BLaER1 treated with 17β-estradiol and CSF1 and Interleukin-3, amounts not matched to agents 10 nM and 100 nM (cell line): ENCODE measurements around the gene CD300E.

Source experiments
- H3K27ac ChIP-seq, 11 experiments: shearing (Covaris generic); formaldehyde crosslinking; 2 replicates each; pipeline ENCODE4 v1.8.1; 2022
- H3K27me3 ChIP-seq, 11 experiments: shearing (Covaris generic); formaldehyde crosslinking; 2 replicates each; pipeline ENCODE4 v1.8.1; 2022
- H3K36me3 ChIP-seq, 11 experiments: shearing (Covaris generic); formaldehyde crosslinking; 2 replicates each; pipeline ENCODE4 v1.8.1; 2022
- H3K4me1 ChIP-seq, 10 experiments: shearing (Covaris generic); formaldehyde crosslinking; 2 replicates each; pipeline ENCODE4 v1.8.1; 2022
- H3K4me2 ChIP-seq, 11 experiments: shearing (Covaris generic); formaldehyde crosslinking; 2 replicates each; pipeline ENCODE4 v1.8.1; 2022
- H3K4me3 ChIP-seq, 10 experiments: shearing (Covaris generic); formaldehyde crosslinking; 2 replicates each; pipeline ENCODE4 v1.8.1; 2022
- H3K9ac ChIP-seq, 11 experiments: shearing (Covaris generic); formaldehyde crosslinking; 2 replicates each; pipeline ENCODE4 v1.8.1; 2022
- H3K9me3 ChIP-seq, 11 experiments: shearing (Covaris generic); formaldehyde crosslinking; replicated peaks in 1 of 11; 2 replicates each; pipeline ENCODE4 v1.8.1; 2022
- H4K20me1 ChIP-seq, 11 experiments: shearing (Covaris generic); formaldehyde crosslinking; 2 replicates each; pipeline ENCODE4 v1.8.1; 2022
- Cebpa-rat ChIP-seq, 11 experiments: shearing (Covaris generic); IDR thresholded peaks; 2 replicates each; pipeline ENCODE4 v1.8.1; 2022

Gene CD300E

GRCh38 chr17:74623693-74624093, at the start of gene CD300E:
Gene CD300E (minus strand): TSS chr17:74623738. CDS start chr17:74623621, 117 bp downstream.
- H3K9me3 ChIP-seq: peaks cover 0 to 15% (median 0%) of the 10 kb centered on the region in 11 experiments; a peak in 5 of 22 replicates
- peaks cover 0 to 100% (median 36%) of the 10 kb centered on the region in 10 experiments; a peak in 14 of 20 replicates for H3K4me1 ChIP-seq
- peaks cover 0 to 32% (median 0%) of the 10 kb centered on the region in 11 experiments; a peak in 6 of 22 replicates for H4K20me1 ChIP-seq
- H3K4me3 ChIP-seq: peak within 1 kb of the TSS in 4 of 10 experiments; percentile 62 to 82 (median 68); a peak in 8 of 20 replicates
- H3K36me3 ChIP-seq: peaks cover 0 to 76% (median 0%) of the 10 kb centered on the region in 11 experiments; a peak in 8 of 22 replicates
- H3K27ac ChIP-seq: peak within 1 kb of the TSS in 6 of 11 experiments; percentile 36 to 82 (median 76); a peak in 11 of 22 replicates
- peak within 1 kb of the TSS in 7 of 11 experiments; percentile 35 to 98 (median 86); a peak in 13 of 22 replicates for H3K4me2 ChIP-seq
- H3K9ac ChIP-seq: peak within 1 kb of the TSS in 5 of 11 experiments; percentile 42 to 88 (median 76); a peak in 9 of 22 replicates
- no peaks in the 10 kb centered on the region for H3K27me3 ChIP-seq
- peak in 1 of 11 experiments; percentile 28; a peak in 3 of 22 replicates for TF ChIP-seq Cebpa-rat (IDR thresholded peaks at IDR 0.05)

- H3K27me3 ChIP-seq: peaks cover 0 to 26% (median 17%) of the 10 kb centered on the region in 11 experiments; a peak in 12 of 22 replicates
These were observed 47.7 kb upstream of the CD300E start for GRCh38 chr17:74671031-74671771.

GRCh38 chr17:74670329-74670728, 46.8 kb upstream of the CD300E start:
- Histone ChIP-seq H4K20me1 (no peaks in the 10 kb centered on the region; a peak in 1 of 22 replicates), H3K9ac (no peak overlapping the region), H3K4me1 (no peaks in the 10 kb centered on the region), H3K9me3 (peaks cover 0 to 15% (median 0%) of the 10 kb centered on the region in 11 experiments; a peak in 3 of 22 replicates), H3K4me3 (no peak overlapping the region), H3K36me3 (no peaks in the 10 kb centered on the region), H3K27ac (no peak overlapping the region), H3K4me2 (no peak overlapping the region), H3K27me3 (peaks cover 0 to 26% (median 17%) of the 10 kb centered on the region in 11 experiments; a peak in 12 of 22 replicates)
- TF ChIP-seq Cebpa-rat (IDR thresholded peaks at IDR 0.05): no peak

More at GRCh38 chr17:74671031-74671771, 47.7 kb upstream of the CD300E start:
- Histone ChIP-seq H3K9ac (no peak overlapping the region), H4K20me1 (no peaks in the 10 kb centered on the region; a peak in 1 of 22 replicates), H3K4me1 (peaks cover 0 to 3% (median 0%) of the 10 kb centered on the region in 10 experiments; a peak in 3 of 20 replicates), H3K4me3 (no peak overlapping the region), H3K4me2 (no peak overlapping the region), H3K27ac (no peak overlapping the region), H3K9me3 (peaks cover 0 to 14% (median 0%) of the 10 kb centered on the region in 11 experiments; a peak in 3 of 22 replicates), H3K36me3 (no peaks in the 10 kb centered on the region)
- TF ChIP-seq Cebpa-rat (IDR thresholded peaks at IDR 0.05): no peak

- Histone ChIP-seq H3K27ac (no peak overlapping the region), H3K4me2 (peak overlapping the region in 9 of 11 experiments; percentile 2 to 55 (median 26); a peak in 8 of 22 replicates), H4K20me1 (no peaks in the 10 kb centered on the region), H3K27me3 (peaks cover 0 to 4% (median 0%) of the 10 kb centered on the region in 11 experiments; a peak in 2 of 22 replicates), H3K4me3 (no peak overlapping the region), H3K36me3 (no peaks in the 10 kb centered on the region), H3K9me3 (peaks cover 0 to 12% (median 0%) of the 10 kb centered on the region in 11 experiments; a peak in 3 of 22 replicates), H3K9ac (no peak overlapping the region), H3K4me1 (peaks cover 5 to 31% (median 19%) of the 10 kb centered on the region in 10 experiments; a peak in 19 of 20 replicates)
- no peak for TF ChIP-seq Cebpa-rat (IDR thresholded peaks at IDR 0.05)
These were observed 40.0 kb upstream of the CD300E start for GRCh38 chr17:74663561-74663960.

- H3K4me2 ChIP-seq: peak overlapping the region; percentile 43 to 91 (median 77)
These were observed 36.4 kb upstream of the CD300E start for GRCh38 chr17:74659889-74660288.

GRCh38 chr17:74658620-74659019, 35.1 kb upstream of the CD300E start:
- no peak overlapping the region for H3K4me3 ChIP-seq
- no peaks in the 10 kb centered on the region; a peak in 1 of 22 replicates for H4K20me1 ChIP-seq
- peak overlapping the region in 10 of 11 experiments; percentile 25 to 91 (median 79); a peak in 18 of 22 replicates for H3K4me2 ChIP-seq
- H3K4me1 ChIP-seq: peaks cover 8 to 39% (median 31%) of the 10 kb centered on the region in 10 experiments
- H3K36me3 ChIP-seq: no peaks in the 10 kb centered on the region
- H3K9ac ChIP-seq: 0 out of 22 replicates have a peak overlapping the region, but pooled peaks of 1 of the 11 experiments have one; percentile 39
- no peaks in the 10 kb centered on the region for H3K9me3 ChIP-seq
- TF ChIP-seq Cebpa-rat (IDR thresholded peaks at IDR 0.05): no peak
- peak overlapping the region in 5 of 11 experiments; percentile 20 to 62 (median 53); a peak in 6 of 22 replicates for H3K27ac ChIP-seq
- no peaks in the 10 kb centered on the region for H3K27me3 ChIP-seq

More at GRCh38 chr17:74659889-74660288, 36.4 kb upstream of the CD300E start:
- peak overlapping the region in 8 of 11 experiments; percentile 17 to 62 (median 57); a peak in 14 of 22 replicates for H3K27ac ChIP-seq
- peak overlapping the region in 1 of 11 experiments; percentile 12; a peak in 1 of 22 replicates for H3K9ac ChIP-seq
- H3K4me1 ChIP-seq: peaks cover 8 to 45% (median 33%) of the 10 kb centered on the region in 10 experiments
- peak overlapping the region in 2 of 10 experiments; percentile 11 to 25; a peak in 1 of 20 replicates for H3K4me3 ChIP-seq
- H3K36me3 ChIP-seq: no peaks in the 10 kb centered on the region
- H4K20me1 ChIP-seq: no peaks in the 10 kb centered on the region; a peak in 1 of 22 replicates
- TF ChIP-seq Cebpa-rat (IDR thresholded peaks at IDR 0.05): peak in 7 of 11 experiments; percentile 30 to 69 (median 50); a peak in 8 of 22 replicates
- H3K9me3 ChIP-seq: no peaks in the 10 kb centered on the region
- no peaks in the 10 kb centered on the region for H3K27me3 ChIP-seq

- H3K27me3 ChIP-seq: peaks cover 0 to 19% (median 2%) of the 10 kb centered on the region in 11 experiments; a peak in 8 of 22 replicates
- no peak overlapping the region for H3K27ac ChIP-seq
- H3K4me3 ChIP-seq: no peak overlapping the region
- H4K20me1 ChIP-seq: no peaks in the 10 kb centered on the region; a peak in 1 of 22 replicates
- H3K4me1 ChIP-seq: peaks cover 5 to 34% (median 26%) of the 10 kb centered on the region in 10 experiments
- H3K9me3 ChIP-seq: no peaks in the 10 kb centered on the region
- TF ChIP-seq Cebpa-rat (IDR thresholded peaks at IDR 0.05): no peak
- H3K4me2 ChIP-seq: no peak overlapping the region
- no peak overlapping the region for H3K9ac ChIP-seq
- no peaks in the 10 kb centered on the region for H3K36me3 ChIP-seq
These were observed 31.2 kb upstream of the CD300E start for GRCh38 chr17:74654742-74655141.

GRCh38 chr17:74652020-74652419, 28.5 kb upstream of the CD300E start:
- H3K4me3 ChIP-seq: no peak overlapping the region
- H3K27ac ChIP-seq: no peak overlapping the region
- peaks cover 0 to 31% (median 11%) of the 10 kb centered on the region in 10 experiments; a peak in 14 of 20 replicates for H3K4me1 ChIP-seq
- TF ChIP-seq Cebpa-rat (IDR thresholded peaks at IDR 0.05): no peak
- no peak overlapping the region for H3K9ac ChIP-seq
- H3K27me3 ChIP-seq: peaks cover 0 to 21% (median 2%) of the 10 kb centered on the region in 11 experiments; a peak in 8 of 22 replicates
- H3K4me2 ChIP-seq: no peak overlapping the region
- no peaks in the 10 kb centered on the region for H3K36me3 ChIP-seq
- no peaks in the 10 kb centered on the region; a peak in 1 of 22 replicates for H4K20me1 ChIP-seq
- no peaks in the 10 kb centered on the region for H3K9me3 ChIP-seq
